ENCODE results near the gene RAD51AP2.

DNA sequence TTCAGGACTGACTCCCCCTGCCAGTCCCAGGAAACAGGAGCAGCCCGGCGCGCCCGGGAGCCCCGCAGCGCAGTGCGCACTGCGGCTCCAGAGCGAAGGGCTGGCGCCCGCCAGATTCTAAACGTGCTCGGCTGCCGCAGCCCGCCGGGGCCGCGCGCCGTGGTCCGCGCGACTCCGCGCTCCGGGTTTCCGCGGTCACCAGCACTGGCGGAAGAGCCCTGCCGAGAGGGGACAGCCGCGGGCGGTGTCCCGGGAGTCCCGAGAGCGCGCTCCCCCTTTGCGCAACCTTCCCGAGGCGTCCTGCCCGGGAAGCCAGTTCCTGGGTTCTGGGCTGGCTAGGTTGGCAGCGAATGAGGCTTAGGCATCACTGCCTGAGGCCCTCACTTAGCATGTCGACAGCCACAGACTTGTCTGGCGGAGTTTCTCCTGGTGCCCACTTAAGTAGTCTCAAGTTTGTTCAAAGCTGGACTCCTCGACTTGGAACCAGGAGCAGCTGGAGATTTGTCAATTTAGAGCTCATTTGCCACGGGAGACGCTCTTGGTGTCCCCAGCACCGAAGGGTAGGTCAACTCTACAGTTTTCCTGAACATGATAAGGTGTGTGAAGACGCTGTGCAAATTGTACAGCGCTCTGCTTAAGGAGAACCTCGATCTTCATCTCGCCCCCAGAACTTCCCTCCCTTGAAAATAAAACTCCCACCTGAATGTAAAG, 20.8 kb upstream of the RAD51AP2 start:
- TF ChIP-seq GATA2 (IDR thresholded peaks at IDR 0.05; ENCODE audit: low read depth, low read length) (peak; percentile 4; the same call in 1 of the 2 replicates), GATA3 (IDR thresholded peaks at IDR 0.05; ENCODE audit: low read depth, low read length) (no peak)

Measured in SH-SY5Y (cell line).